Fibroblast of lung (primary cell): ENCODE data around the gene GFER.

Experiments
- CTCF ChIP-seq, 2 donors: IDR thresholded peaks in 1 of 2; conservative IDR thresholded peaks in 1 of 2; 1 replicate in 1 of 2; 2 replicates in 1 of 2; pipeline ENCODE4 v1.5.1; 2011 to 2012; ENCODE audit warnings: low read length in 2 of 2, control low read depth in 1 of 2, inconsistent platforms in 1 of 2, low read depth in 1 of 2, mild to moderate bottlenecking in 1 of 2
- EZH2 ChIP-seq: IDR thresholded peaks from 2 replicates; pipeline ENCODE4 v1.5.1; 2012; ENCODE audit warnings: low read length, control low read depth, mild to moderate bottlenecking; ENCODE audit errors: missing control alignments

GRCh38 chr16:1999866-2000514 is 16.0 kb downstream of the GFER start:
- TF ChIP-seq EZH2 (no peak), CTCF (conservative IDR thresholded peaks at IDR 0.05 in 1 of 2, IDR thresholded peaks at IDR 0.05 in 1 of 2; ENCODE audit: low read depth in 1 of 2, low read length in 2 of 2) (no peak)
